ENCODE results near the gene GAB3.
"Not testable (repeated sequence)": the region's sequence is repeated elsewhere in the genome, so short reads cannot be mapped to it uniquely, and the experiment has no call there.

GRCh38 chrX:154653413-154653812 lies 97.5 kb downstream of the GAB3 start, which contains the start of gene CTAG2:
- TF ChIP-seq SIN3A (IDR thresholded peaks at IDR 0.05; ENCODE audit: borderline replicate concordance in 2 of 2, control insufficient read depth in 1 of 2, low read depth in 2 of 2, low read length in 2 of 2); ARHGAP35 (IDR thresholded peaks at IDR 0.05; ENCODE audit: partially characterized antibody); ZNF274 (IDR thresholded peaks at IDR 0.05; ENCODE audit: borderline replicate concordance, low read depth, low read length); ZNF282 (CRISPR knock-in tag; IDR thresholded peaks at IDR 0.05); ZFP36 (IDR thresholded peaks at IDR 0.05; ENCODE audit: low read depth, low read length, partially characterized antibody): not testable (repeated sequence)

Data from K562 (cell line).